ENCODE results near the gene WDR33. TPM values are rescaled to one million over a fixed set of nuclear protein-coding genes. Genes with fewer than 3 reads are reported as not detected.

The WDR33 gene
- total and polyA plus RNA-seq, 4 donors, result 8.2 to 37.5 (median 22.4) TPM

DNA sequence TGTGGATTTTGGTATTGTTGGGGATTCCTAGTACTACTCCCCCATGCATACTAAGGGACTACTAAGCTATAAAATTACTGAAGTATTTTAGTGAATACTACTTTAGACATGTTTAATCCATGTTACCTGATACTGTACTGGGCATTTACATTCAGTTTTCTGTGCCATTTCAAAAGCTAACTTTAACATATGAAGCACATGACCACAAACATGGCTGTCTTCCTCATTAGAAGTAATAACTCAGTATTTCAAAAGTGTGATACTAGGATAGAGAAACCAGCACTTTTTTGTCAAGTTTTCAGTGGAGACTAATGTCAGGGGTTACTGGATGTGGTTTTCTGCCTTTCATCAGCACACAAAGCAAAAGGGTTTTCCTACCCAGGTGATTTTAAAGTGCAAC, 27.9 kb downstream of the WDR33 start:
- H3K9me3 ChIP-seq (ENCODE audit: control insufficient read depth in 4 of 4, low read length in 3 of 4), result no peaks in the 10 kb centered on the region
- no peak overlapping the region for H3K4me3 ChIP-seq (ENCODE audit: low read depth in 1 of 3, low read length in 3 of 3)
- no peak for DNase-seq (ENCODE audit: low spot score)
- H3K4me1 ChIP-seq (ENCODE audit: control insufficient read depth in 4 of 4, insufficient read depth in 4 of 4, low read length in 3 of 4), result peaks cover 5 to 11% (median 8%) of the 10 kb centered on the region in 4 donors
- H3K27me3 ChIP-seq (ENCODE audit: control insufficient read depth in 4 of 4, insufficient read depth in 4 of 4, low read length in 3 of 4), result no peaks in the 10 kb centered on the region
- H3K9ac ChIP-seq (ENCODE audit: low read depth in 1 of 2, low read length in 2 of 2), result no peak overlapping the region
- H3K36me3 ChIP-seq (ENCODE audit: control insufficient read depth in 4 of 4, insufficient read depth in 3 of 4, low read depth in 1 of 4, low read length in 3 of 4), result peaks cover 0 to 2% (median 0%) of the 10 kb centered on the region in 4 donors
- no peak overlapping the region for H3K27ac ChIP-seq (ENCODE audit: low read depth in 1 of 2, low read length in 2 of 2)
- TF ChIP-seq TAF1 (conservative IDR thresholded peaks at IDR 0.05) (no peak), FOXA1 (IDR thresholded peaks at IDR 0.05) (no peak), YY1 (IDR thresholded peaks at IDR 0.05) (no peak), EGR1 (IDR thresholded peaks at IDR 0.05; ENCODE audit: low read depth in 2 of 2) (no peak), FOXA2 (IDR thresholded peaks at IDR 0.05) (no peak), HNF4A (conservative IDR thresholded peaks at IDR 0.05) (no peak), NR2F2 (IDR thresholded peaks at IDR 0.05) (no peak), GABPA (IDR thresholded peaks at IDR 0.05 in 1 of 2, conservative IDR thresholded peaks at IDR 0.05 in 1 of 2) (no peak), HNF4G (IDR thresholded peaks at IDR 0.05) (no peak), SP1 (IDR thresholded peaks at IDR 0.05) (no peak)
- TF ChIP-seq, protein P1, sequence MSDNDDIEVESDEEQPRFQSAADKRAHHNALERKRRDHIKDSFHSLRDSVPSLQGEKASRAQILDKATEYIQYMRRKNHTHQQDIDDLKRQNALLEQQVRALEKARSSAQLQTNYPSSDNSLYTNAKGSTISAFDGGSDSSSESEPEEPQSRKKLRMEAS (IDR thresholded peaks at IDR 0.05), result no peak
- TF ChIP-seq, protein P2, sequence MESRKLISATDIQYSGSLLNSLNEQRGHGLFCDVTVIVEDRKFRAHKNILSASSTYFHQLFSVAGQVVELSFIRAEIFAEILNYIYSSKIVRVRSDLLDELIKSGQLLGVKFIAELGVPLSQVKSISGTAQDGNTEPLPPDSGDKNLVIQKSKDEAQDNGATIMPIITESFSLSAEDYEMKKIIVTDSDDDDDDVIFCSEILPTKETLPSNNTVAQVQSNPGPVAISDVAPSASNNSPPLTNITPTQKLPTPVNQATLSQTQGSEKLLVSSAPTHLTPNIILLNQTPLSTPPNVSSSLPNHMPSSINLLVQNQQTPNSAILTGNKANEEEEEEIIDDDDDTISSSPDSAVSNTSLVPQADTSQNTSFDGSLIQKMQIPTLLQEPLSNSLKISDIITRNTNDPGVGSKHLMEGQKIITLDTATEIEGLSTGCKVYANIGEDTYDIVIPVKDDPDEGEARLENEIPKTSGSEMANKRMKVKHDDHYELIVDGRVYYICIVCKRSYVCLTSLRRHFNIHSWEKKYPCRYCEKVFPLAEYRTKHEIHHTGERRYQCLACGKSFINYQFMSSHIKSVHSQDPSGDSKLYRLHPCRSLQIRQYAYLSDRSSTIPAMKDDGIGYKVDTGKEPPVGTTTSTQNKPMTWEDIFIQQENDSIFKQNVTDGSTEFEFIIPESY (IDR thresholded peaks at IDR 0.05), result no peak
- TF ChIP-seq, protein P3, sequence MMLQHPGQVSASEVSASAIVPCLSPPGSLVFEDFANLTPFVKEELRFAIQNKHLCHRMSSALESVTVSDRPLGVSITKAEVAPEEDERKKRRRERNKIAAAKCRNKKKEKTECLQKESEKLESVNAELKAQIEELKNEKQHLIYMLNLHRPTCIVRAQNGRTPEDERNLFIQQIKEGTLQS (IDR thresholded peaks at IDR 0.05), result no peak
- TF ChIP-seq, protein P4, sequence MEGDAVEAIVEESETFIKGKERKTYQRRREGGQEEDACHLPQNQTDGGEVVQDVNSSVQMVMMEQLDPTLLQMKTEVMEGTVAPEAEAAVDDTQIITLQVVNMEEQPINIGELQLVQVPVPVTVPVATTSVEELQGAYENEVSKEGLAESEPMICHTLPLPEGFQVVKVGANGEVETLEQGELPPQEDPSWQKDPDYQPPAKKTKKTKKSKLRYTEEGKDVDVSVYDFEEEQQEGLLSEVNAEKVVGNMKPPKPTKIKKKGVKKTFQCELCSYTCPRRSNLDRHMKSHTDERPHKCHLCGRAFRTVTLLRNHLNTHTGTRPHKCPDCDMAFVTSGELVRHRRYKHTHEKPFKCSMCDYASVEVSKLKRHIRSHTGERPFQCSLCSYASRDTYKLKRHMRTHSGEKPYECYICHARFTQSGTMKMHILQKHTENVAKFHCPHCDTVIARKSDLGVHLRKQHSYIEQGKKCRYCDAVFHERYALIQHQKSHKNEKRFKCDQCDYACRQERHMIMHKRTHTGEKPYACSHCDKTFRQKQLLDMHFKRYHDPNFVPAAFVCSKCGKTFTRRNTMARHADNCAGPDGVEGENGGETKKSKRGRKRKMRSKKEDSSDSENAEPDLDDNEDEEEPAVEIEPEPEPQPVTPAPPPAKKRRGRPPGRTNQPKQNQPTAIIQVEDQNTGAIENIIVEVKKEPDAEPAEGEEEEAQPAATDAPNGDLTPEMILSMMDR (IDR thresholded peaks at IDR 0.05; ENCODE audit: low read depth, low read length, missing input control), result no peak

DNA sequence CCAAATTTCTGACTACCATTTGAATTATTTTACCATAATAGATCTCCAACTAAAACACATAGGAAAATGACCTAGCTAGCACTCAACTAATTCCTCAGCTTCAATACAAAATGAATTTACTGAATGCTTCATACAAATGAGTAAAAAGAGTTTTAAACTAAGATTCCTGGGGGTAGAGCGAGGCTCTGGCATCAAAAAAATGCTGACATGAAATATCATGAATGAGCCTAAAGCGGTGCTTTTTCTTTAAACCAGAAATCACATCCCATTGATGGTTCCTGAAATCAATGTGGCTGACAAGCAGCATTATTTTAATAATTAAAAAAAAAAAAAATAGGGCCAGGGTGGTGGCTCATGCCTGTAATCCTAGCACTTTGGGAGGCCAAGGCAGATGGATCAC, 32.1 kb downstream of the WDR33 start:
- 55% methylated on average over 2 of the region's 2 CpGs for WGBS
- Histone ChIP-seq H3K36me3 (ENCODE audit: control insufficient read depth in 4 of 4, insufficient read depth in 3 of 4, low read depth in 1 of 4, low read length in 3 of 4) (peaks cover 0 to 2% (median 0%) of the 10 kb centered on the region in 4 donors), H3K4me3 (ENCODE audit: low read depth in 1 of 3, low read length in 3 of 3) (no peak overlapping the region), H3K4me1 (ENCODE audit: control insufficient read depth in 4 of 4, insufficient read depth in 4 of 4, low read length in 3 of 4) (peaks cover 0 to 9% (median 2%) of the 10 kb centered on the region in 4 donors), H3K9ac (ENCODE audit: low read depth in 1 of 2, low read length in 2 of 2) (no peak overlapping the region), H3K27ac (ENCODE audit: low read depth in 1 of 2, low read length in 2 of 2) (no peak overlapping the region), H3K9me3 (ENCODE audit: control insufficient read depth in 4 of 4, low read length in 3 of 4) (no peaks in the 10 kb centered on the region), H3K27me3 (ENCODE audit: control insufficient read depth in 4 of 4, insufficient read depth in 4 of 4, low read length in 3 of 4) (no peaks in the 10 kb centered on the region)
- DNase-seq (ENCODE audit: low spot score), result no peak
- no peak for TF ChIP-seq EGR1 (IDR thresholded peaks at IDR 0.05; ENCODE audit: low read depth in 2 of 2)
- TF ChIP-seq, protein P2 (IDR thresholded peaks at IDR 0.05), result no peak
- no peak for TF ChIP-seq JUND (IDR thresholded peaks at IDR 0.05)

Measured in liver (tissue), 9 donors.